ENCODE data around the gene PIK3C2B. TPM values are rescaled to one million over a fixed set of nuclear protein-coding genes. Genes with fewer than 3 reads are reported as not detected.
"Not testable (repeated sequence)": the region's sequence is repeated elsewhere in the genome, so short reads cannot be mapped to it uniquely, and the experiment has no call there.

The PIK3C2B gene
- 4.9 and 5.6 TPM in 2 replicates for total RNA-seq
- polyA plus RNA-seq (2012): 7.9 TPM

- DNase-seq (ENCODE audit: low read depth): peak; percentile 86
Observed at GRCh38 chr1:204494281-204495077, at the start of gene PIK3C2B. Gene PIK3C2B (minus strand): TSS chr1:204494805. CDS start chr1:204469802, 25,003 bp downstream.

- peak; percentile 33 for DNase-seq (ENCODE audit: low read depth)
Observed at GRCh38 chr1:204544321-204544720, 49.7 kb upstream of the PIK3C2B start.

- DNase-seq (ENCODE audit: low read depth): no peak
Observed at GRCh38 chr1:204541626-204542025, 47.0 kb upstream of the PIK3C2B start.

- no peak for DNase-seq (ENCODE audit: low read depth)
Observed at GRCh38 chr1:204532832-204533231, 38.2 kb upstream of the PIK3C2B start.

- no peak for DNase-seq (ENCODE audit: low read depth)
Observed at GRCh38 chr1:204530932-204531331, 36.3 kb upstream of the PIK3C2B start.

GRCh38 chr1:204529371-204529895 is 34.8 kb upstream of the PIK3C2B start:
- DNase-seq (ENCODE audit: low read depth): no peak

GRCh38 chr1:204528677-204529076 is 34.1 kb upstream of the PIK3C2B start:
- DNase-seq (ENCODE audit: low read depth): no peak

GRCh38 chr1:204528241-204528640 is 33.6 kb upstream of the PIK3C2B start:
- DNase-seq (ENCODE audit: low read depth): peak; percentile 97

- DNase-seq (ENCODE audit: low read depth): no peak
Observed at GRCh38 chr1:204524986-204525385, 30.4 kb upstream of the PIK3C2B start.

- peak; percentile 31 for DNase-seq (ENCODE audit: low read depth)
Observed at GRCh38 chr1:204523605-204524215, 29.1 kb upstream of the PIK3C2B start.

GRCh38 chr1:204521941-204522521 is 27.4 kb upstream of the PIK3C2B start:
- not testable (repeated sequence) for DNase-seq (ENCODE audit: low read depth)

GRCh38 chr1:204520834-204521709 is 26.5 kb upstream of the PIK3C2B start:
- DNase-seq (ENCODE audit: low read depth): peak; percentile 98

GRCh38 chr1:204517382-204517781 is 22.8 kb upstream of the PIK3C2B start:
- not testable (repeated sequence) for DNase-seq (ENCODE audit: low read depth)

- DNase-seq (ENCODE audit: low read depth): peak; percentile 98
Observed at GRCh38 chr1:204516180-204516879, 21.7 kb upstream of the PIK3C2B start, which contains the start of gene MDM4. Gene MDM4 (plus strand): TSS chr1:204516406. CDS start chr1:204525519, 9,113 bp downstream.

GRCh38 chr1:204514828-204515227 is 20.2 kb upstream of the PIK3C2B start:
- DNase-seq (ENCODE audit: low read depth): peak; percentile 18

- no peak for DNase-seq (ENCODE audit: low read depth)
Observed at GRCh38 chr1:204513117-204513716, 18.6 kb upstream of the PIK3C2B start.

- DNase-seq (ENCODE audit: low read depth): no peak
Observed at GRCh38 chr1:204511366-204511765, 16.8 kb upstream of the PIK3C2B start.

- DNase-seq (ENCODE audit: low read depth): no peak
Observed at GRCh38 chr1:204509186-204509635, 14.6 kb upstream of the PIK3C2B start.

GRCh38 chr1:204507317-204508105 is 12.9 kb upstream of the PIK3C2B start:
- peak; percentile 85 for DNase-seq (ENCODE audit: low read depth)
